NB4 (cell line): Measurements from ENCODE around the gene GPSM1.

ENCODE experiments used
- CTCF ChIP-seq: IDR thresholded peaks from one replicate; pipeline ENCODE4 v1.5.1; 2012; ENCODE audit warnings: low read depth, low read length
- MYC ChIP-seq: IDR thresholded peaks from 2 replicates; pipeline ENCODE4 v1.6.1; 2011; ENCODE audit warnings: low read depth, low read length

- TF ChIP-seq MYC (no peak), CTCF (no peak)
These were observed 35.9 kb upstream of the GPSM1 start for GRCh38 chr9:136291306-136292025.
